Right lobe of liver (tissue), 4 donors: ENCODE measurements around the gene ATP6V1G3.

ENCODE experiments used
- CTCF ChIP-seq, 4 donors: fragments of 200-600 bp in 3 of 4; fragments of 450-650 bp in 1 of 4; IDR thresholded peaks; one replicate each; pipeline versions ENCODE4 v1.5.1 to v1.8.0; 2016 to 2022; ENCODE audit warnings: antibody characterized with exemption in 4 of 4, mild to moderate bottlenecking in 2 of 4
- POLR2A ChIP-seq: fragments of 450-650 bp; IDR thresholded peaks from one replicate; pipeline ENCODE4 v1.6.1; 2017; ENCODE audit warnings: antibody characterized with exemption, mild to moderate bottlenecking
- donor health status: DM: no; HTN: no; CAD: no.
- donor health status: DM: no; HTN: no; CAD: no.
- donor health status: DM: no; HTN: yes; CAD: no.

- TF ChIP-seq CTCF (IDR thresholded peaks at IDR 0.05) (no peak), POLR2A (no peak)
Measured at GRCh38 chr1:198544265-198544664, 3.8 kb upstream of the ATP6V1G3 start.
